OCI-LY7 (cell line): ENCODE results near the gene CXCL12.

Experiments
- CTCF ChIP-seq: fragments of 200-600 bp; sonication (generic); conservative IDR thresholded peaks from 2 replicates; pipeline ENCODE4 v1.5.1; 2014; ENCODE audit warnings: mild to moderate bottlenecking, antibody characterized with exemption, low read length, moderate library complexity, mixed read lengths
- EZH2phosphoT487 ChIP-seq: fragments of 200-600 bp; sonication (generic); IDR thresholded peaks from 2 replicates; pipeline ENCODE4 v1.6.1; 2018; ENCODE audit warnings: low read depth, borderline replicate concordance, mild to moderate bottlenecking, mixed run types, antibody characterized with exemption, low read length, moderate library complexity, mixed read lengths

GRCh38 chr10:44353721-44354120 lies 31.2 kb downstream of the CXCL12 start:
- no peak for TF ChIP-seq CTCF
- no peak for TF ChIP-seq EZH2phosphoT487
